CD4-positive, alpha-beta memory T cell (primary cell): ENCODE measurements around the gene TMPRSS4. TPM values are rescaled to one million over a fixed set of nuclear protein-coding genes. Genes with fewer than 3 reads are reported as not detected.
A peak's percentile ranks its signal among the peaks of the same experiment; 100 is the strongest.

Experiments
- CTCF ChIA-PET: fragments of 350-600 bp; sonication (Branson Sonifier 250); formaldehyde crosslinking; loops from one replicate; lab custom pipeline; 2021; ENCODE audit warnings: inconsistent platforms; ENCODE audit not compliant: partially characterized antibody; lab: Charles Lee
- POLR2A ChIA-PET: fragments of 350-600 bp; sonication (Branson Sonifier 250); formaldehyde crosslinking; loops from one replicate; lab custom pipeline; 2021; ENCODE audit not compliant: partially characterized antibody; lab: Charles Lee
- DNase-seq, 5 donors: peaks; one replicate each; pipeline versions ENCODE4 v3.0.0 to v3.0.0-alpha.2; 2020 to 2022; ENCODE audit warnings: mixed read lengths in 1 of 5
- H3K27ac ChIP-seq: one replicate; pipeline ENCODE4 v1.7.0; 2013; ENCODE audit warnings: low read depth, low read length
- H3K27me3 ChIP-seq: 2 replicates; pipeline ENCODE4 v1.7.0; 2013; ENCODE audit warnings: mild to moderate bottlenecking, low read length, moderate library complexity; ENCODE audit not compliant: insufficient read depth
- H3K36me3 ChIP-seq: 2 replicates; pipeline ENCODE4 v1.7.0; 2013; ENCODE audit warnings: mild to moderate bottlenecking, low read length, moderate library complexity; ENCODE audit not compliant: insufficient read depth
- H3K4me1 ChIP-seq: 2 replicates; pipeline ENCODE4 v1.7.0; 2013; ENCODE audit warnings: mild to moderate bottlenecking, low read length, moderate library complexity; ENCODE audit not compliant: insufficient read depth
- H3K4me3 ChIP-seq, 2 donors: one replicate each; pipeline ENCODE4 v1.7.0; 2013; ENCODE audit warnings: low read length in 2 of 2, mild to moderate bottlenecking in 1 of 2
- H3K9me3 ChIP-seq, 2 donors: one replicate each; pipeline ENCODE4 v1.7.0; 2013; ENCODE audit warnings: low read length in 2 of 2, control low read depth in 1 of 2; ENCODE audit not compliant: control insufficient read depth in 1 of 2
- H3K27ac Mint-ChIP-seq, 7 donors: one replicate each; pipeline ENCODE4 v1.8.0; 2020 to 2021; ENCODE audit warnings: mixed read lengths in 7 of 7, mild to moderate bottlenecking in 6 of 7, inconsistent platforms in 3 of 7, moderate library complexity in 3 of 7
- H3K27me3 Mint-ChIP-seq, 2 donors: one replicate each; pipeline ENCODE4 v1.8.0; 2020 to 2021; ENCODE audit warnings: mixed read lengths in 2 of 2
- H3K36me3 Mint-ChIP-seq, 2 donors: one replicate each; pipeline ENCODE4 v1.8.0; 2020 to 2021; ENCODE audit warnings: mixed read lengths in 2 of 2, inconsistent platforms in 1 of 2, mild to moderate bottlenecking in 1 of 2
- H3K4me1 Mint-ChIP-seq, 4 donors: one replicate each; pipeline ENCODE4 v1.8.0; 2020 to 2021; ENCODE audit warnings: mixed read lengths in 4 of 4, mild to moderate bottlenecking in 1 of 4
- H3K4me3 Mint-ChIP-seq, 8 donors: one replicate each; pipeline ENCODE4 v1.8.0; 2020 to 2021; ENCODE audit warnings: mixed read lengths in 8 of 8, mild to moderate bottlenecking in 7 of 8, moderate library complexity in 6 of 8, inconsistent platforms in 3 of 8
- H3K9me3 Mint-ChIP-seq, 8 donors: one replicate each; pipeline ENCODE4 v1.8.0; 2020 to 2021; ENCODE audit warnings: mixed read lengths in 8 of 8, mild to moderate bottlenecking in 5 of 8, inconsistent platforms in 3 of 8, moderate library complexity in 1 of 8
- intact Hi-C: fragments of 100-400 bp; cut with micrococcal nuclease; formaldehyde crosslinking; loops from one replicate; pipeline ENCODE4 v1.15.1; 2023
- polyA plus RNA-seq, 2 donors: library from polyadenylated mRNA; unstranded; fragments of 300-500 nt; fragmentation: Illumina TruSeq; gene quantifications; one replicate each; pipeline ENCODE4 v1.2.3, GENCODE V29; 2021
- total RNA-seq, 2 experiments: library from RNA; stranded (reverse); gene quantifications; one replicate each; pipeline ENCODE4 v1.2.3, GENCODE V29; 2021

Gene TMPRSS4
- total and polyA plus RNA-seq, 4 experiments from 2014 or later, result 0.33 TPM; not detected in 3

GRCh38 chr11:118153516-118153915 is 76.6 kb downstream of the TMPRSS4 start:
- CTCF ChIA-PET, result interaction anchor here (2.2 kb wide), 1 partner anchor 18 kb away, joined by 10 read pairs; no protein-coding TSS in a partner anchor
- H3K27ac Mint-ChIP-seq, result no peak overlapping the region
- no peaks in the 10 kb centered on the region for H3K9me3 ChIP-seq
- H3K36me3 Mint-ChIP-seq, result no peaks in the 10 kb centered on the region
- no peak overlapping the region for H3K27ac ChIP-seq
- no peaks in the 10 kb centered on the region for H3K36me3 ChIP-seq
- no peak for DNase-seq
- POLR2A ChIA-PET, result no interaction called here
- peaks cover 51% of the 10 kb centered on the region for H3K27me3 ChIP-seq
- intact Hi-C loops, result no loop called here
- H3K27me3 Mint-ChIP-seq, result peaks cover 39 to 51% of the 10 kb centered on the region in 2 donors
- peak overlapping the region in 7 of 8 donors; percentile 26 to 80 (median 60) for H3K4me3 Mint-ChIP-seq
- H3K4me1 ChIP-seq, result peaks cover 13% of the 10 kb centered on the region
- peaks cover 3 to 26% (median 15%) of the 10 kb centered on the region in 4 donors for H3K4me1 Mint-ChIP-seq
- no peak overlapping the region for H3K4me3 ChIP-seq
- H3K9me3 Mint-ChIP-seq, result no peaks in the 10 kb centered on the region

GRCh38 chr11:118153976-118154375 is 77.1 kb downstream of the TMPRSS4 start:
- ChIA-PET CTCF (no interaction called here), POLR2A (no interaction called here)
- intact Hi-C loops, result no loop called here
- Mint-ChIP-seq H3K27ac (no peak overlapping the region), H3K4me1 (peaks cover 3 to 26% (median 15%) of the 10 kb centered on the region in 4 donors), H3K9me3 (no peaks in the 10 kb centered on the region), H3K36me3 (no peaks in the 10 kb centered on the region), H3K27me3 (peaks cover 35 to 55% of the 10 kb centered on the region in 2 donors), H3K4me3 (peak overlapping the region in 6 of 8 donors; percentile 26 to 80 (median 60))
- no peak for DNase-seq
- no peaks in the 10 kb centered on the region for H3K36me3 ChIP-seq
- H3K27ac ChIP-seq, result no peak overlapping the region
- no peaks in the 10 kb centered on the region for H3K9me3 ChIP-seq
- peaks cover 55% of the 10 kb centered on the region for H3K27me3 ChIP-seq
- H3K4me1 ChIP-seq, result peaks cover 13% of the 10 kb centered on the region
- no peak overlapping the region for H3K4me3 ChIP-seq

GRCh38 chr11:118154641-118155040 is 77.8 kb downstream of the TMPRSS4 start:
- ChIA-PET CTCF (interaction anchor here (3.1 to 3.4 kb wide), 2 partner anchors 11 to 17 kb away, joined by 14 to 27 read pairs; no protein-coding TSS in a partner anchor), POLR2A (no interaction called here)
- H3K4me1 Mint-ChIP-seq, result peaks cover 3 to 26% (median 15%) of the 10 kb centered on the region in 4 donors
- intact Hi-C loops, result no loop called here
- H3K27ac Mint-ChIP-seq, result no peak overlapping the region
- Histone ChIP-seq H3K36me3 (no peaks in the 10 kb centered on the region), H3K4me1 (peaks cover 13% of the 10 kb centered on the region), H3K4me3 (no peak overlapping the region), H3K27ac (no peak overlapping the region), H3K9me3 (no peaks in the 10 kb centered on the region), H3K27me3 (peaks cover 61% of the 10 kb centered on the region)
- H3K36me3 Mint-ChIP-seq, result no peaks in the 10 kb centered on the region
- H3K4me3 Mint-ChIP-seq, result no peak overlapping the region
- DNase-seq, result no peak
- peaks cover 0 to 2% (median 0%) of the 10 kb centered on the region in 8 donors for H3K9me3 Mint-ChIP-seq
- H3K27me3 Mint-ChIP-seq, result peaks cover 38 to 58% of the 10 kb centered on the region in 2 donors

- H3K9me3 ChIP-seq, result no peaks in the 10 kb centered on the region
- ChIA-PET POLR2A (no interaction called here), CTCF (interaction anchor here (3.1 to 3.4 kb wide), 2 partner anchors 12 to 16 kb away, joined by 14 to 27 read pairs; no protein-coding TSS in a partner anchor)
- peaks cover 61% of the 10 kb centered on the region for H3K27me3 ChIP-seq
- H3K36me3 ChIP-seq, result no peaks in the 10 kb centered on the region
- intact Hi-C loops, result no loop called here
- H3K4me3 ChIP-seq, result no peak overlapping the region
- Mint-ChIP-seq H3K4me3 (no peak overlapping the region), H3K27me3 (peaks cover 36 to 64% of the 10 kb centered on the region in 2 donors), H3K4me1 (peaks cover 3 to 26% (median 15%) of the 10 kb centered on the region in 4 donors), H3K27ac (no peak overlapping the region), H3K9me3 (peaks cover 0 to 2% (median 0%) of the 10 kb centered on the region in 8 donors), H3K36me3 (no peaks in the 10 kb centered on the region)
- DNase-seq, result no peak
- no peak overlapping the region for H3K27ac ChIP-seq
- H3K4me1 ChIP-seq, result peaks cover 13% of the 10 kb centered on the region
Measured at GRCh38 chr11:118155776-118156530, 79.1 kb downstream of the TMPRSS4 start.

- Histone ChIP-seq H3K9me3 (no peaks in the 10 kb centered on the region), H3K27me3 (peaks cover 56% of the 10 kb centered on the region), H3K4me1 (peaks cover 13% of the 10 kb centered on the region), H3K27ac (no peak overlapping the region), H3K4me3 (no peak overlapping the region), H3K36me3 (no peaks in the 10 kb centered on the region)
- H3K27me3 Mint-ChIP-seq, result peaks cover 33 to 60% of the 10 kb centered on the region in 2 donors
- ChIA-PET POLR2A (no interaction called here), CTCF (interaction anchor here (0.9 to 3.4 kb wide), 3 partner anchors 10 to 15 kb away, joined by 3 to 27 read pairs (median 14); no protein-coding TSS in a partner anchor)
- intact Hi-C loops, result no loop called here
- H3K4me3 Mint-ChIP-seq, result peak overlapping the region in 2 of 8 donors; percentile 9 to 13
- no peaks in the 10 kb centered on the region for H3K36me3 Mint-ChIP-seq
- H3K9me3 Mint-ChIP-seq, result peaks cover 0 to 2% (median 0%) of the 10 kb centered on the region in 8 donors
- peak in 3 of 5 donors; percentile 7 to 32 (median 18) for DNase-seq
- H3K27ac Mint-ChIP-seq, result no peak overlapping the region
- peaks cover 3 to 21% (median 15%) of the 10 kb centered on the region in 4 donors for H3K4me1 Mint-ChIP-seq
Measured at GRCh38 chr11:118156531-118157185, 79.8 kb downstream of the TMPRSS4 start.

GRCh38 chr11:118157186-118157895 is 80.5 kb downstream of the TMPRSS4 start:
- Mint-ChIP-seq H3K9me3 (peaks cover 0 to 3% (median 0%) of the 10 kb centered on the region in 8 donors), H3K4me1 (peaks cover 3 to 21% (median 15%) of the 10 kb centered on the region in 4 donors), H3K4me3 (no peak overlapping the region), H3K27ac (no peak overlapping the region), H3K36me3 (no peaks in the 10 kb centered on the region), H3K27me3 (peaks cover 37 to 60% of the 10 kb centered on the region in 2 donors)
- ChIA-PET POLR2A (no interaction called here), CTCF (interaction anchor here (0.9 to 3.4 kb wide), 3 partner anchors 11 to 14 kb away, joined by 3 to 27 read pairs (median 14); no protein-coding TSS in a partner anchor)
- no peaks in the 10 kb centered on the region for H3K36me3 ChIP-seq
- intact Hi-C loops, result no loop called here
- H3K4me1 ChIP-seq, result peaks cover 13% of the 10 kb centered on the region
- H3K27me3 ChIP-seq, result peaks cover 49% of the 10 kb centered on the region
- no peaks in the 10 kb centered on the region for H3K9me3 ChIP-seq
- H3K27ac ChIP-seq, result no peak overlapping the region
- H3K4me3 ChIP-seq, result no peak overlapping the region
- DNase-seq, result no peak
